Adrenal gland (tissue), 12 donors: ENCODE measurements around the gene PDK4. TPM values are rescaled to one million over a fixed set of nuclear protein-coding genes. Genes with fewer than 3 reads are reported as not detected.

Source experiments
- DNase-seq, 7 donors: peaks; one replicate each; pipeline ENCODE4 v3.0.0-alpha.2; 2019 to 2020
- H3K27ac ChIP-seq, 5 donors: fragments of 200-600 bp; sonication (generic) in 4 of 5; 1 replicate in 3 of 5; 2 replicates in 2 of 5; pipeline versions ENCODE4 v1.5.1 to v1.8.0; 2016 to 2020; ENCODE audit warnings: mild to moderate bottlenecking in 1 of 5
- H3K27me3 ChIP-seq: fragments of 200-600 bp; 2 replicates; pipeline ENCODE4 v1.8.0; 2021
- H3K36me3 ChIP-seq, 2 donors: fragments of 200-600 bp; replicated peaks in 1 of 2; 1 replicate in 1 of 2; 2 replicates in 1 of 2; pipeline versions ENCODE4 v1.5.1 to v1.8.0; 2018 to 2022
- H3K4me1 ChIP-seq, 2 donors: fragments of 200-600 bp; replicated peaks in 1 of 2; 1 replicate in 1 of 2; 2 replicates in 1 of 2; pipeline versions ENCODE4 v1.5.1 to v1.8.0; 2018 to 2021
- H3K4me3 ChIP-seq, 4 donors: fragments of 200-600 bp; sonication (generic) in 3 of 4; one replicate each; pipeline ENCODE4 v1.5.1; 2016 to 2018
- H3K9me3 ChIP-seq, 3 donors: fragments of 200-600 bp; sonication (generic) in 1 of 3; replicated peaks in 1 of 3; 1 replicate in 2 of 3; 2 replicates in 1 of 3; pipeline versions ENCODE4 v1.5.1 to v1.8.0; 2016 to 2021
- POLR2A ChIP-seq, 2 donors: fragments of 450-650 bp; IDR thresholded peaks; one replicate each; pipeline ENCODE4 v1.6.1; 2017; ENCODE audit warnings: antibody characterized with exemption in 2 of 2, mild to moderate bottlenecking in 2 of 2, moderate library complexity in 1 of 2
- WGBS, 4 donors: extraction: QIAGEN DNeasy Blood & Tissue Kit in 2 of 4; methylation state at CpG; one replicate each; pipeline versions ENCODE4 v1.1.5 to v1.1.7; 2013 to 2017; 5-methylcytosine and 5-hydroxymethylcytosine counted together
- intact Hi-C, 2 donors: fragments of 100-400 bp; cut with DNase I; formaldehyde crosslinking; loops; one replicate each; pipeline versions ENCODE4 v1.14.1 to v1.15.0; 2022 to 2023
- polyA plus RNA-seq, 3 donors: library from polyadenylated mRNA; stranded (reverse); fragments of 200-250 nt in 2 of 3; fragments of 350-450 nt in 1 of 3; fragmentation: Illumina TruSeq in 1 of 3; extraction: RNeasy Lipid Tissue Mini Kit (QIAGEN cat#74804) in 1 of 3; gene quantifications; one replicate each; pipeline ENCODE4 v1.2.3, GENCODE V29; 2013 to 2014
- total RNA-seq, 9 donors: library from RNA; depleted of rRNA in 4 of 9; stranded (reverse); fragments of >200 nt in 4 of 9; fragments of 120-200 nt in 1 of 9; fragmentation: NEBNext Ultra II Directional in 1 of 9; extraction: Animal tissue kit (Norgen Biotek cat#: 25700) in 1 of 9; gene quantifications; one replicate each; pipeline versions ENCODE4 v1.1.0 to v1.2.4, GENCODE V29; 2013 to 2023
- TF ChIP-seq, protein P1 (sequence below), 6 experiments: fragments of 450-650 bp in 4 of 6; fragments of 200-600 bp in 2 of 6; sonication (generic) in 1 of 6; IDR thresholded peaks; 1 replicate in 5 of 6; 2 replicates in 1 of 6; pipeline versions ENCODE4 v1.5.1 to v1.8.0; 2016 to 2021; ENCODE audit warnings: antibody characterized with exemption in 6 of 6, mild to moderate bottlenecking in 2 of 6, moderate library complexity in 1 of 6
- donor health status: healthy with polysubstance abuse.
- donor health status: Bipolar disorder and iron deficiency.
- donor health status: DM: yes; HTN: yes; CAD: no.
- donor health status: DM: no; HTN: no; CAD: no.
- donor health status: DM: no; HTN: no; CAD: no.
- donor health status: DM: yes; HTN: yes; CAD: no.

Gene PDK4
- total and polyA plus RNA-seq, 12 donors = 60.1 to 690 (median 308) TPM

DNA sequence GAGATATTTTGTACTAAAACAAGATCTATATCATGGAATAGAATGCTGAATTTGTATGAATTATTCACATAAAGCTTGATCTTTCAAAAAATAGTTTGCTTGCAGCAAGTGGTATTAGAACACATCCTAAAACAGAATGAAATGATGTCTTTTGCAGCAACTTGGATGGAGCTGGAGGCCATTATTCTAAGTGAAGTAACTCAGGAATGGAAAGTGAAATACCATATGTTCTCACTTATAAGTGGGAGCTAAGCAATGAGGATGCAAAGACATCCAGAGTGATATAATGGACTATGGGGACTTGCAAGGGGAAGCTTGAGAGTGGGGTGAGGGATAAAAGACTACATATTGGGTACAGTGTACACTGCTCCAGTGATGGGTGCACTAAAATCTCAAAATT is 56.9 kb downstream of the PDK4 start:
- Histone ChIP-seq H3K27ac (no peak overlapping the region), H3K36me3 (no peaks in the 10 kb centered on the region), H3K4me1 (peaks cover 6 to 12% of the 10 kb centered on the region in 2 donors), H3K27me3 (no peaks in the 10 kb centered on the region), H3K9me3 (no peaks in the 10 kb centered on the region), H3K4me3 (no peak overlapping the region)
- intact Hi-C loops = no loop called here
- TF ChIP-seq, protein P1, sequence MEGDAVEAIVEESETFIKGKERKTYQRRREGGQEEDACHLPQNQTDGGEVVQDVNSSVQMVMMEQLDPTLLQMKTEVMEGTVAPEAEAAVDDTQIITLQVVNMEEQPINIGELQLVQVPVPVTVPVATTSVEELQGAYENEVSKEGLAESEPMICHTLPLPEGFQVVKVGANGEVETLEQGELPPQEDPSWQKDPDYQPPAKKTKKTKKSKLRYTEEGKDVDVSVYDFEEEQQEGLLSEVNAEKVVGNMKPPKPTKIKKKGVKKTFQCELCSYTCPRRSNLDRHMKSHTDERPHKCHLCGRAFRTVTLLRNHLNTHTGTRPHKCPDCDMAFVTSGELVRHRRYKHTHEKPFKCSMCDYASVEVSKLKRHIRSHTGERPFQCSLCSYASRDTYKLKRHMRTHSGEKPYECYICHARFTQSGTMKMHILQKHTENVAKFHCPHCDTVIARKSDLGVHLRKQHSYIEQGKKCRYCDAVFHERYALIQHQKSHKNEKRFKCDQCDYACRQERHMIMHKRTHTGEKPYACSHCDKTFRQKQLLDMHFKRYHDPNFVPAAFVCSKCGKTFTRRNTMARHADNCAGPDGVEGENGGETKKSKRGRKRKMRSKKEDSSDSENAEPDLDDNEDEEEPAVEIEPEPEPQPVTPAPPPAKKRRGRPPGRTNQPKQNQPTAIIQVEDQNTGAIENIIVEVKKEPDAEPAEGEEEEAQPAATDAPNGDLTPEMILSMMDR (IDR thresholded peaks at IDR 0.05) = no peak
- TF ChIP-seq POLR2A (IDR thresholded peaks at IDR 0.05) = no peak
- no peak for DNase-seq

DNA sequence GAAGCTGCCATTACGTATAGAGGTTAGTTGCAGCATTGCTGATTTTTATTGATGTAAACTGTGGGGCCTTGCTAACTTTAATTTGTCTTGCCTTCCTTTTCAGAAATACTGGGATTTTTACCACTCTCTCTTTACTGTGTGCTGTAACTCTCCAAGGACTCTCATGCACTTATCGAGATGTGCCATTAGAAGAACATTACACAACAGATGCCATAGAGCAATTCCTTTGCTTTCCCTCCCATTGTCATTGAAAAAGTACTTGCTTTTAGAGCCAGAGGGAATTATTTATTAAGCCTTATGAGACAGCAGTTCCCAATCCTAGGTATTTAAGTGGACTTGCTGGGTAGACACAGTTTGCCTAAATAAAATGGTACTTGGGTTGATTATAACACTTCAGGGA is 58.8 kb downstream of the PDK4 start:
- intact Hi-C loops = no loop called here
- Histone ChIP-seq H3K27me3 (no peaks in the 10 kb centered on the region), H3K4me1 (peaks cover 3 to 12% of the 10 kb centered on the region in 2 donors), H3K27ac (peak overlapping the region in 2 of 5 donors; percentile 7 to 24), H3K9me3 (no peaks in the 10 kb centered on the region), H3K36me3 (no peaks in the 10 kb centered on the region), H3K4me3 (no peak overlapping the region)
- DNase-seq = no peak
- TF ChIP-seq, protein P1 (IDR thresholded peaks at IDR 0.05) = no peak
- TF ChIP-seq POLR2A (IDR thresholded peaks at IDR 0.05) = peak in 1 of 2 donors; percentile 10
- 60 to 70% (median 63%) methylated on average over 2 of the region's 2 CpGs for WGBS, 4 donors

DNA sequence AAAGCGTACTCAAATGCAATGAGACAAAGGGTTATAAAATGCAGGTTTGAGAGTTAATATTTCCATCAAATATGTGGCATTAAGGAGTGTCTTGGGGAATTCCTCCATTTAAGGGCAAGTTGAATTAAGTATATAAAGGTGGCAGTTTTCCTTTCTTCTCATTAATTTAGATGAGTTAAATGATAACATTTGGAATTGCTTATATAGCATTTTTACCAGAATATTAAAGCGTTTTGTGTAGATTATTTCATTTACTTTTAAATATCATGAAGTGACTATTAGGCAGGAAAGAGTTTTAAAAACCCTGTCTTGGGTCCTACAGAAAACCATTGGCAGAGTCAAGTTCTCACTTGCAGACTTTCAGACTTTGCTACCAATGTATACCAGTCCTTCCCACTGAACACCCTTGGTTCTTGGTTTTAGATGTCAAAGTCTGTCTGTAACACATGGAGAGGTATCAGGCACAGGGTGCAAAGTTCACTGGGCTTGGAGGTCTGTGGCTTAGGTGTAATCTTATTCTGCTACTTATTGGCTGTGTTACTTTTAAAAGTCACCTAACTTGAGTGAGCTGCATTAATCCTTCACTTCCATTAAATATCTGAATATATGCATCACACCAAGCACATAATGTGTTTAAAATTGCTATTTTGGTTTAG is 59.5 kb downstream of the PDK4 start:
- TF ChIP-seq, protein P1 (IDR thresholded peaks at IDR 0.05) = no peak
- TF ChIP-seq POLR2A (IDR thresholded peaks at IDR 0.05) = no peak
- Histone ChIP-seq H3K27ac (peak overlapping the region in 2 of 5 donors; percentile 7 to 24), H3K4me1 (peaks cover 9 to 19% of the 10 kb centered on the region in 2 donors), H3K36me3 (no peaks in the 10 kb centered on the region), H3K4me3 (no peak overlapping the region), H3K27me3 (no peaks in the 10 kb centered on the region), H3K9me3 (no peaks in the 10 kb centered on the region)
- WGBS, 4 donors = 92 to 95% (median 93%) methylated on average over 2 of the region's 2 CpGs
- intact Hi-C loops = no loop called here
- DNase-seq = no peak

DNA sequence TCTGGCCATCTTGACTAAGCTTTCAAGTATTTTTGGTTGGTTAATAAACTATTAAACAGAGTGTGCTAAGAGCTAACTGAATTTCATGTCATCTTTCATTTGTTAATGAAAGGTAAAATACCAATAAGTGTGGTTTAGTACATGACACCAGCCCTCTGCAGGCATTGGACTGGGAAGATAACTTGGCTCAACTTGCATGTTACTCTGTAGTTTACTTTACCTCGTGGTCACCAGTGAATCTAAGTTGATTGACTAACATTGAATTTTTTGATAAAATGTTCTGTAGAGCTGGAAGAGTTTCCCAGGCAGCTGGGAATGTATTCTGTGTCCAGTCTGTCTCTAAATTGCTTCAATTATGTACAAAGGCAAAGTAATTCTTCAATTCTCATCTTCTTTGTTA is 60.7 kb downstream of the PDK4 start:
- peaks cover 19 to 23% of the 10 kb centered on the region in 2 donors for H3K4me1 ChIP-seq
- peak overlapping the region in 1 of 5 donors; percentile 1 for H3K27ac ChIP-seq
- no peaks in the 10 kb centered on the region for H3K36me3 ChIP-seq
- H3K9me3 ChIP-seq = no peaks in the 10 kb centered on the region
- H3K27me3 ChIP-seq = no peaks in the 10 kb centered on the region
- intact Hi-C loops = no loop called here
- WGBS, 4 donors = 28 to 51% (median 34%) methylated on average over 1 of the region's 1 CpG
- TF ChIP-seq, protein P1 (IDR thresholded peaks at IDR 0.05) = no peak
- no peak for TF ChIP-seq POLR2A (IDR thresholded peaks at IDR 0.05)
- no peak for DNase-seq
- H3K4me3 ChIP-seq = no peak overlapping the region
